H9 (cell line): ENCODE measurements around the gene PLD1. TPM values are rescaled to one million over a fixed set of nuclear protein-coding genes. Genes with fewer than 3 reads are reported as not detected.

Experiments
- DNase-seq: peaks from one replicate; pipeline ENCODE4 v3.0.0-alpha.2; 2017
- H2AFZ ChIP-seq: one replicate; pipeline ENCODE4 v1.6.1; 2013; ENCODE audit warnings: mild to moderate bottlenecking, low read length, control low read depth, moderate library complexity
- H2AK5ac ChIP-seq: 2 replicates; pipeline ENCODE4 v1.6.1; 2013; ENCODE audit warnings: low read length, control low read depth, mixed read lengths; ENCODE audit not compliant: insufficient read length
- H2BK120ac ChIP-seq: one replicate; pipeline ENCODE4 v1.6.1; 2013; ENCODE audit warnings: low read depth, mild to moderate bottlenecking, low read length, control low read depth, inconsistent platforms; ENCODE audit not compliant: poor library complexity, severe bottlenecking
- H2BK12ac ChIP-seq: 2 replicates; pipeline ENCODE4 v1.6.1; 2013; ENCODE audit warnings: low read length, control low read depth, mixed read lengths, low read depth; ENCODE audit not compliant: insufficient read length
- H2BK15ac ChIP-seq: 2 replicates; pipeline ENCODE4 v1.6.1; 2013; ENCODE audit warnings: low read depth, low read length, control low read depth
- H2BK20ac ChIP-seq: one replicate; pipeline ENCODE4 v1.6.1; 2013; ENCODE audit warnings: low read depth, mild to moderate bottlenecking, low read length, control low read depth, inconsistent platforms; ENCODE audit not compliant: poor library complexity, severe bottlenecking
- H2BK5ac ChIP-seq: 2 replicates; pipeline ENCODE4 v1.6.1; 2013; ENCODE audit warnings: low read length, control low read depth, mixed read lengths; ENCODE audit not compliant: insufficient read length
- H3K14ac ChIP-seq: 2 replicates; pipeline ENCODE4 v1.6.1; 2013; ENCODE audit warnings: low read length, control low read depth; ENCODE audit not compliant: insufficient read depth
- H3K18ac ChIP-seq: 2 replicates; pipeline ENCODE4 v1.6.1; 2013; ENCODE audit warnings: low read depth, mild to moderate bottlenecking, mixed read lengths, low read length, control low read depth; ENCODE audit not compliant: insufficient read length
- H3K23ac ChIP-seq: 2 replicates; pipeline ENCODE4 v1.6.1; 2013; ENCODE audit warnings: low read length, control low read depth, mixed read lengths, low read depth; ENCODE audit not compliant: insufficient read length
- H3K23me2 ChIP-seq: 2 replicates; pipeline ENCODE4 v1.6.1; 2013; ENCODE audit warnings: low read depth, mild to moderate bottlenecking, mixed read lengths, low read length, control low read depth; ENCODE audit not compliant: insufficient read length, poor library complexity, severe bottlenecking
- H3K27ac ChIP-seq: 2 replicates; pipeline ENCODE4 v1.5.1; 2013; ENCODE audit warnings: low read length, control low read depth, mixed read lengths, low read depth; ENCODE audit not compliant: insufficient read length
- H3K27me3 ChIP-seq: 2 replicates; pipeline ENCODE4 v1.6.1; 2013; ENCODE audit warnings: low read length, control low read depth, inconsistent platforms; ENCODE audit not compliant: insufficient read depth
- H3K4ac ChIP-seq: 2 replicates; pipeline ENCODE4 v1.6.1; 2013; ENCODE audit warnings: low read depth, mild to moderate bottlenecking, control low read depth, inconsistent platforms, low read length, moderate library complexity
- H3K4me1 ChIP-seq: 2 replicates; pipeline ENCODE4 v1.6.1; 2013; ENCODE audit warnings: low read length, control low read depth, inconsistent platforms; ENCODE audit not compliant: insufficient read depth
- H3K4me2 ChIP-seq: 2 replicates; pipeline ENCODE4 v1.6.1; 2013; ENCODE audit warnings: low read length, control low read depth, mixed read lengths; ENCODE audit not compliant: insufficient read length, insufficient read depth
- H3K56ac ChIP-seq: 2 replicates; pipeline ENCODE4 v1.6.1; 2013; ENCODE audit warnings: low read depth, mild to moderate bottlenecking, mixed read lengths, low read length, control low read depth; ENCODE audit not compliant: insufficient read length
- H3K79me1 ChIP-seq: 2 replicates; pipeline ENCODE4 v1.6.1; 2013; ENCODE audit warnings: low read depth, mild to moderate bottlenecking, moderate library complexity, low read length, control low read depth, inconsistent platforms; ENCODE audit not compliant: insufficient read depth, poor library complexity, severe bottlenecking
- H3K79me2 ChIP-seq: 2 replicates; pipeline ENCODE4 v1.6.1; 2013; ENCODE audit warnings: low read length, control low read depth, inconsistent platforms; ENCODE audit not compliant: insufficient read depth
- H3K9ac ChIP-seq: 2 replicates; pipeline ENCODE4 v1.6.1; 2013; ENCODE audit warnings: low read length, control low read depth, mixed read lengths; ENCODE audit not compliant: insufficient read length; ENCODE audit errors: extremely low read depth
- H3K9me3 ChIP-seq: one replicate; pipeline ENCODE4 v1.6.1; 2013; ENCODE audit warnings: low read depth, low read length, inconsistent platforms; ENCODE audit not compliant: control insufficient read depth
- H3T11ph ChIP-seq: one replicate; pipeline ENCODE4 v1.6.1; 2013; ENCODE audit warnings: mild to moderate bottlenecking, low read length, control low read depth, inconsistent platforms
- H4K20me1 ChIP-seq: one replicate; pipeline ENCODE4 v1.6.1; 2013; ENCODE audit not compliant: control insufficient read depth, insufficient read length, insufficient read depth
- H4K5ac ChIP-seq: 2 replicates; pipeline ENCODE4 v1.6.1; 2013; ENCODE audit warnings: low read depth, mild to moderate bottlenecking, mixed read lengths, low read length, control low read depth; ENCODE audit not compliant: insufficient read length
- H4K8ac ChIP-seq: replicated peaks from 2 replicates; pipeline ENCODE4 v1.6.1; 2013; ENCODE audit warnings: low read length, control low read depth, mixed read lengths, low read depth; ENCODE audit not compliant: insufficient read length
- H4K91ac ChIP-seq: 2 replicates; pipeline ENCODE4 v1.6.1; 2013; ENCODE audit warnings: low read depth, mild to moderate bottlenecking, moderate library complexity, mixed read lengths, low read length, control low read depth; ENCODE audit not compliant: insufficient read length
- H3K27ac Mint-ChIP-seq, 3 experiments: 2 replicates in 2 of 3; 3 replicates in 1 of 3; pipeline ENCODE4 v1.8.0; 2020 to 2021; ENCODE audit warnings: mixed read lengths in 3 of 3, mild to moderate bottlenecking in 1 of 3, moderate library complexity in 1 of 3
- H3K27me3 Mint-ChIP-seq: 2 replicates; pipeline ENCODE4 v1.8.0; 2021; ENCODE audit warnings: low read depth, mild to moderate bottlenecking, moderate library complexity, mixed read lengths
- H3K36me3 Mint-ChIP-seq, 3 experiments: 2 replicates in 2 of 3; 3 replicates in 1 of 3; pipeline ENCODE4 v1.8.0; 2020 to 2021; ENCODE audit warnings: low read depth in 3 of 3, mixed read lengths in 3 of 3; ENCODE audit not compliant: insufficient read depth in 1 of 3
- H3K4me1 Mint-ChIP-seq, 2 experiments: 2 replicates each; pipeline ENCODE4 v1.8.0; 2020; ENCODE audit warnings: mixed read lengths in 2 of 2
- H3K4me3 Mint-ChIP-seq, 2 experiments: 2 replicates in 1 of 2; 3 replicates in 1 of 2; pipeline ENCODE4 v1.8.0; 2020 to 2021; ENCODE audit warnings: mild to moderate bottlenecking in 2 of 2, mixed read lengths in 2 of 2, moderate library complexity in 1 of 2
- H3K9me3 Mint-ChIP-seq, 2 experiments: 2 replicates in 1 of 2; 3 replicates in 1 of 2; pipeline ENCODE4 v1.8.0; 2020; ENCODE audit warnings: mild to moderate bottlenecking in 2 of 2, mixed read lengths in 2 of 2, moderate library complexity in 1 of 2
- WGBS: extraction: QIAGEN DNeasy Blood & Tissue Kit; methylation state at CpG from one replicate; pipeline ENCODE4 v1.1.7; 2013; ENCODE audit warnings: missing lambda C conversion rate, low lambda C conversion rate, mixed read lengths; ENCODE audit not compliant: insufficient read length; ENCODE audit errors: extremely low coverage; 5-methylcytosine and 5-hydroxymethylcytosine counted together
- total RNA-seq: library from RNA; stranded (reverse); gene quantifications from 2 replicates; pipeline ENCODE4 v1.2.1, GENCODE V29; 2021
- TF ChIP-seq, protein P1 (sequence below): fragments of 200-600 bp; sonication (generic); conservative IDR thresholded peaks from 3 replicates; pipeline ENCODE4 v1.8.0; 2021; ENCODE audit warnings: antibody characterized with exemption, mild to moderate bottlenecking

PLD1 gene
- total RNA-seq, 1 experiment from 2014 or later, result 1.8 TPM

- H2BK12ac ChIP-seq, result no peak overlapping the region
- Mint-ChIP-seq H3K36me3 (no peaks in the 10 kb centered on the region), H3K4me1 (peaks cover under 1 to 1% of the 10 kb centered on the region in 2 experiments; a peak in 3 of 4 replicates), H3K27ac (no peak overlapping the region), H3K27me3 (no peaks in the 10 kb centered on the region), H3K4me3 (no peak overlapping the region), H3K9me3 (no peaks in the 10 kb centered on the region)
- H4K20me1 ChIP-seq, result no peaks in the 10 kb centered on the region
- no peak overlapping the region for H3K9ac ChIP-seq
- H3K23me2 ChIP-seq, result no peaks in the 10 kb centered on the region
- H3K9me3 ChIP-seq, result no peaks in the 10 kb centered on the region
- no peaks in the 10 kb centered on the region for H3K4me1 ChIP-seq
- H2BK15ac ChIP-seq, result no peak overlapping the region
- WGBS, result no CpG with 5 or more reads among the region's 1 CpG
- H3K4ac ChIP-seq, result no peak overlapping the region
- no peak overlapping the region for H2AFZ ChIP-seq
- no peak overlapping the region for H4K91ac ChIP-seq
- H3K4me2 ChIP-seq, result no peak overlapping the region
- no peak overlapping the region for H2BK120ac ChIP-seq
- no peak overlapping the region for H2BK5ac ChIP-seq
- no peaks in the 10 kb centered on the region for H3K79me2 ChIP-seq
- no peak overlapping the region for H3T11ph ChIP-seq
- no peaks in the 10 kb centered on the region for H3K27me3 ChIP-seq
- no peak overlapping the region for H2AK5ac ChIP-seq
- no peak overlapping the region for H3K23ac ChIP-seq
- H3K14ac ChIP-seq, result no peak overlapping the region
- TF ChIP-seq, protein P1, sequence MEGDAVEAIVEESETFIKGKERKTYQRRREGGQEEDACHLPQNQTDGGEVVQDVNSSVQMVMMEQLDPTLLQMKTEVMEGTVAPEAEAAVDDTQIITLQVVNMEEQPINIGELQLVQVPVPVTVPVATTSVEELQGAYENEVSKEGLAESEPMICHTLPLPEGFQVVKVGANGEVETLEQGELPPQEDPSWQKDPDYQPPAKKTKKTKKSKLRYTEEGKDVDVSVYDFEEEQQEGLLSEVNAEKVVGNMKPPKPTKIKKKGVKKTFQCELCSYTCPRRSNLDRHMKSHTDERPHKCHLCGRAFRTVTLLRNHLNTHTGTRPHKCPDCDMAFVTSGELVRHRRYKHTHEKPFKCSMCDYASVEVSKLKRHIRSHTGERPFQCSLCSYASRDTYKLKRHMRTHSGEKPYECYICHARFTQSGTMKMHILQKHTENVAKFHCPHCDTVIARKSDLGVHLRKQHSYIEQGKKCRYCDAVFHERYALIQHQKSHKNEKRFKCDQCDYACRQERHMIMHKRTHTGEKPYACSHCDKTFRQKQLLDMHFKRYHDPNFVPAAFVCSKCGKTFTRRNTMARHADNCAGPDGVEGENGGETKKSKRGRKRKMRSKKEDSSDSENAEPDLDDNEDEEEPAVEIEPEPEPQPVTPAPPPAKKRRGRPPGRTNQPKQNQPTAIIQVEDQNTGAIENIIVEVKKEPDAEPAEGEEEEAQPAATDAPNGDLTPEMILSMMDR, result no peak
- H3K27ac ChIP-seq, result no peak overlapping the region
- H2BK20ac ChIP-seq, result no peak overlapping the region
- no peak overlapping the region for H3K56ac ChIP-seq
- no peak overlapping the region for H4K8ac ChIP-seq
- no peak overlapping the region for H4K5ac ChIP-seq
- H3K18ac ChIP-seq, result no peak overlapping the region
- no peaks in the 10 kb centered on the region for H3K79me1 ChIP-seq
- no peak for DNase-seq
Observed at GRCh38 chr3:171782617-171783016, 27.7 kb downstream of the PLD1 start.
